EL (cell line): Measurements from ENCODE around the gene PCDH9.
"Not testable (repeated sequence)": the region's sequence is repeated elsewhere in the genome, so short reads cannot be mapped to it uniquely, and the experiment has no call there.

Experiments
- DNase-seq: peaks from one replicate; pipeline ENCODE4 v3.0.0-alpha.2; 2016

PCDH9 gene

DNA sequence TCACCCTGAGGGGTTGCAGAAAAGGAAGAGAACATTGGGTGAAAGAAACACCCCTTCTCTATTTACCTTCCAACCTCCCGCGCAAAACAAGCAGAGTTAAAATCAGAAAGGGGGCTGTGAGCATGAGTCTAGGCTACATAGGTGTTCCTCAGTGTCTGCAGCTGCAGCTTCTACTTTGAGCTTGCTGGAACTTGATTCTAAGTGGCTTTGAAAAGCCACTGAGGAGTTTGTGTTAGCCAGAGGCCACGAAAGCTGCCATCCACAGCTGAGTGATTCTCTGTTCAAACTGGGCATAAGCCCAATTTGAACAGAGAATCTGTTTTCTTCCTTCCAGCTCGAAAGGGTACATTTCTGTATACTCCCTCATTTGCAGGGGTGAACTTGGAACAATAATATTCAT, 343.9 kb downstream of the PCDH9 start:
- DNase-seq: no peak

DNA sequence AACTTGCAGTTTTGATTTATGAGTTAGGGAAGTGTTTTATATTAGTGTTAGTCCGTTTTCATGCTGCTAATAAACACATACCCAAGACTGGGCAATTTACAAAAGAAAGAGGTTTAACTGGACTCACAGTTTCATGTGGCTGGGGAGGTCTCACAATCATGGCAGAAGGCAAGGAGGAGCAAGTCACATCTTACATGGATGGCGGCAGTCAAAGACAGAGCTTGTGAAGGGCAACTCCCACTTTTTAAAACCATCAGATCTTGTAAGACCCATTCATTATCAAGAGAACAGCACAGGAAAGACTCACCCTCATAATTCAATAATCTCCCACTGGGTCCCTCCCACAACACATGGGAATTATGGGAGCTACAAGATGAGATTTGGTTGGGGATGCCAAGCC, 349.0 kb downstream of the PCDH9 start:
- DNase-seq: not testable (repeated sequence)

DNA sequence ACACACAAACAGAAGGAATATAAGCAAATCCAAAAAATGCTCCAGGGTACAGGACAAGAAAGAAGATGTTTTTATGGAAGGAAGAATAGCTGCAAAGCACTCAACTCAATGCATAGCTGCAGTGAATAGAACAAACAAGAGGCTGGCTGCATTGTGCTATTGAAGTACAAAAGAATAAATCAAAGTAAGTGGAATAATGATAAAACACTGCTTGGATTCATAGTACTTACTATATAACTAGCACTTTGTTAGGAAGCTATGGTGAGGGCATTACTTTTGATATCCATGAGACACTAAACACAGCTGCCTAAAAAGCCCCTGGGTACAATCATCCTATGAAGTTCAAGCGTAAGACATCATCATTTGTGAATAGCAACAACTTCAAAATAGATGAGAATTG, 350.1 kb downstream of the PCDH9 start:
- no peak for DNase-seq

DNA sequence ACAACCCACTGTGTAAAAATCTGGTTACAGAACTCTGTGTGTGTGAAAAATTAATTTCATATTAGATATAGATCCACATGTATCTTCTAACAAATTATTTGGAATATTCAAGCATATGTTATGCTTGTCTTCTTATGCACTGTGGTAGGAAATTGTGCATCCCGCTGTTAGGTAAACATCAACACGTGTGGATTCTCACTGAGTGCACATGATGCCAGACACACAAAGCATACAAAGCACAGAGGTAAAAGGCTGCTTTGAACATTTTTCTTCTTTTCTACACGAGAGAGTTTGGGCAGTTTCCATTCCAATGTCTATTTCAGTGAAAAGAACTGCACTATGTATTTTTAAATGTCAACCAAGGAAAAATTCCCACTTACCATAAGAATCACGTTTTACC, 354.9 kb downstream of the PCDH9 start:
- no peak for DNase-seq

DNA sequence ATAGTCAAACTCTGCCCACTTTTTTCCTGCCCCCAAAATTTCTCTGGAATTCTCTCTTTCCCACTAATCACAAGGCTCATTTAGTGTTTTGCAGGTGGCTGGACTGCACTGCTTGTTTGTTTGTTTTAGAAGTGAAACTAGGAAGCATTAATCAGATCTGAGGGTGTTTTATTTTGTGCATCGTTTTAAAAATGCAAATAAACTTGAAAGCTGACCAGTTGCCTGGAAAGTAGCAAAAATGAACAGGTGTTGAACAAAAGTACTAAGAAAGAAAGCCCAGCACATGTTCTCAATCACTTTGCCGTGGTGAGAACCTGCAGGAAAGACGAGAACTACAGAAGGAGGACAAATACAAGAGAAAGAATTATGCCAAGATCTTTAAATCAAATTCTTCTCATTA, 365.5 kb downstream of the PCDH9 start:
- no peak for DNase-seq

DNA sequence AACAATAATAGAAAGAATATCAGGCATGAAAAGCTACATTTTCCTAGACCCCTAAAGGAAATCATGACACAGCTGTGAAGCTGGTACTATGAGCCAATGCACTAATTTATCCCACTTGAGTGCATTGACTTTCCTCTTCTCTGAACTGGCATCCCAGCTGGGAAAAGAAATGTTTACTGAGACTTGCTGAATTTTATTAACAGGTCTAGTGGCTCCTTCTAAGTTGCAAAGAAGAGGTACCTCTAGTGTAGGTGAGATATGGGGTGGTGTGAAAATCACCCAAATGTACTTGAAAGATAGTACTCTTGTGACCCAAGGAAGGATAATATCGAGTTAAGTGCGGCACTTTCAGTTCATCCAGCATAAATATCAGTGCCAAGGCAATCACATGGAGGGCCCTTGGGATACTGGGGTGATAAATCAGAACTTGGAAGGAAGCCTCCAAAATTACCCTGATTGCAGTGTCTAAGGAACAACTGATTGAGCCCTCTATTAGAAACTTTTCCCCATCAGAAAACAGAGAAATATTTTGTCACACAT, 369.2 kb downstream of the PCDH9 start:
- no peak for DNase-seq

DNA sequence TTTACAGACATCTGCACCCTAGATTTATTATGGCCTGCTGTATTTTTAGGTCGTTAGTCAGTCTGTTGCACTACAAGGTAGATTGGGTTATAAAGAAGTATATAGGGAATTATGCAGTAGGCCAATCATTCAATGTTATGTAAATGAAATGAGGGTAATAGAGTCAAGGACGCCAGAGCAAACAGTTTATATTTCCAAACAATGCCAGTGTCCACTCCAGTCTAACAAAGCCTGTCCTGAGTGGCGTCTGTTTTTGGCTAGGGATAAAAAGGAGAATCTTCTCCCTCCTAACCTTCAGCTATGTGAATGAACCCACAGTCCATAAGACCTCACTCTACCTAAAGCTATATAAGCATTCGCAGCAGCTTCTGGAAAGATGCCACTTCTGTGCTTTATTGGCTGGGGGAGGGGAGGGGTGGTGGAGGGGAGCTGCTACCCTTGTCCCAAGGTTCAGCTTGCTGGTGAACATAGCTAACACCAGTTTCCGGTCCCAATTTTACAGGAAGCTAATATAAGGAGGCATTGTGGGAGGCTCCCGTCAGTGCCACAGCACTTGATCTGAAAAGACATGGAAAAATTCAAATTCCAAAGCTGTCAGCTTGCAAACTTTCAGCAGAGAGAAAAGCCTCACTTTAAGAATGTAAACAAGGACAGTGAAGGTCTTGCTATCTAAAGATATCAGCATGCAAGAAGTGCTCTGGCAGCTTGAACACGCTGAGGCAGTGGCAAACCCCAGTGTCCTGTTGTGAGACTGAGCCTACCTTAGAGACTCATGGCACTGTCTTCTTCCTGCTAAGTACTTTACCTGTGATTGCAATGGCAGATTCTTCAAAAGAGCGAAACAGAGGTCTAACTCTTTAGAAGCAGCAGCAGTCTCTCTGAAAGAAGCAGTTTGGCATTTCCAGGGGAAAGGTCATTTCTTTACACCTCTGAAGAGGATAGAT, 369.9 kb downstream of the PCDH9 start:
- DNase-seq: no peak

DNA sequence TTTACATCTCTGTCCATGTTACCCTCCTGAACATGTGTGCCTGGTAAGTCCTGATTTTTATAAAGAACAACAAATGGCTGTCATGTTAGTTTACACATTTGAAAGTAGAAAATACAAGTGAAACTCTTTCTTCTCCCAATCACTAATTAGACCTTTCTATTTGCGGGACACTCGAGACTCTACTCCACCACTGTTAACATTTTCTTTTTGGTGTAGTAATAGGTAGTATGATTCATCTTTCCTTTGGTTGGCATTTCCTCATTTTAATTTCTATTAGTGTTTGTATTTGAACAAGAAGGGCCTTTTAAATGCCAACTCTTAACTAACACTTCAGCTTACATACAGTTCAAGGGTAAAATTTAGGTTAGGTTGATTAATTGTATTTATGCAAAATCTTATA, 371.1 kb downstream of the PCDH9 start:
- no peak for DNase-seq

DNA sequence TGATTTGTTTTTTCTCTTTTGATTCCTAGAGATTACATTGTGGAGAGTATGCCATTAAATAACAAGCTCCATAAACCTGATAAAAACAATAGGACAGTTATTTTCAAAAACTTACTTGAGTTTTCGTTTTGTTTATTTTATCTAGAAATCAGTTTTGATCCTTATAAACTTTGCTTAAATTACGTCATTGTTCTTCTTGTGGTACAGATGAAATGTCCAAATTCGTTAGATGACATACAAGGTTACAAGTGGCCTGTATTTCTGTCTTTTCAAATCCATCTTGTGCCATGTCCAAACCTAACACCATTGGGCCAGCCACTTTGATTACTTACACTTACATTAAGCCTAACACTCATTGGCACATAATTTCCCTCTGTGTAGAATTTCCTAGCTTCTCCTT, 372.0 kb downstream of the PCDH9 start:
- DNase-seq: no peak

DNA sequence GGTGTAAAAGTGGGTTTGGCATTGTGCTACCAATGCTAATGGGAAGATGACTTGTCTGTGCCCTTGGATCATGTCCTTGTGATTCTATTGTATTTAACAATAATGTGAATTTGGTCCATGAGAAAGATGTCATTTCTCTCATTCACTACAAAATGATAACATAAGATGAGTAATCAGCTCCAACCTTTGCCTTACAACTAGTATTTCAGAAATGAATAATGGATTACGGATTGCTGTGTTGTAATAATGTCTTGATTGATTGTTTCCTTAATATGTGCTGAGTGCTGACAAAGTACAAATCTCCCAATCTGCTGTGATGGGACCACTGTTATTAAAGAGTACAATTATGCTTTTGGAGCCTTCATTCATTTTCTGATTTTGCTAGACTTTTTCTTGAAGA, 375.0 kb downstream of the PCDH9 start:
- DNase-seq: no peak

DNA sequence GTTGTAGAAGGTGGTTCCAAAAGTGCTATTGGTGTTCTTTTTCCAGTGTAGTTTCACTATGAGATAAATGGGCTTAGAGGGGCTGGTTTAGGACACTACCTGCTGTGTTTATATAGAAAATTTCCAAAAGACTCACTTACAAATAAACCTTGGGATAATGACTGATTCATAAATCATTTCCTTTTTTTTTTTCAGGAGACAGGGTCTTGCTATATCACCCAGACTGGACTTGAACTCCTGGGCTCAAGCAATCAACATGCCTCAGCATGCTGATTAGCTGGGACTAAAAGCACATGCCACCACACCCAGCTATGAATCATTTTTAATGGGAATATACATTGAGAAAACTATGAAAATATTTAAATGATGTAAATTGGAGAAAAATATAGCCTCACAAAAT, 376.6 kb downstream of the PCDH9 start:
- no peak for DNase-seq

DNA sequence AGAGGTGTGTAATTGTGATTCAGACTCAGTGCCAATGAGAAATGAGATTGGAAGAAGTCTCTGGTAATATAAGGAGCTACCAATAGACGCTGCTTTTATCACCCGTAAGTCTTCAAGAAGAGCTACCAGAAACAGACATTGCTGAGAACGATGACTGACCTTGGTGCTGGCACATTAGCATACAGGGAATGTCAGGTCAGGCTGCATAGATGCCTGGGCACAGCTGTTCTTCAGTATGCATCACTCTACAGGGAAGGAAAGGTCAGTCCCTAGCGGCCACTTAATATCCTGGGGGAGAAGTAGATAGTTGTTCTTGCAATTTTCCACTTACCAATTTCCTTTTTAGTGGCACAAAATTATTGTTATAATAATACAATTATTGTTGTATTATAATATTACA, 380.4 kb downstream of the PCDH9 start:
- no peak for DNase-seq

DNA sequence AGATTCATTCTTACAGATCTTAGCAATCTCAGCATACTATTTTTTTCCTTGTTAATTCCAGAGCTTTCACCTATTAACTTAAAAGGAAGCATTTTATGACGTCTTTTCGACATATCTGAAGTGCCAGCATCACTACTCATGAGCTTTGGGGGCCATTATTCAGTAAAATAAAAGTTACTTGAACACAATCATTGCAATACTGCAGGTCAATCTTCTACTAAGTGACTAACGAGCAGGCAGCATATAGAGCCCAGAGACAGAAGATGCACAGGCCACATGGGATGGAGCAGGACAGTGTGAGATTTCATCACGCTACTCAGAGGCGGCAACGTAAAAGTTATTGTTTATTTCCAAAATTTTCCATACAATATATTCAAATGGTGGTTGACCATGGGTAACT, 382.6 kb downstream of the PCDH9 start:
- no peak for DNase-seq

DNA sequence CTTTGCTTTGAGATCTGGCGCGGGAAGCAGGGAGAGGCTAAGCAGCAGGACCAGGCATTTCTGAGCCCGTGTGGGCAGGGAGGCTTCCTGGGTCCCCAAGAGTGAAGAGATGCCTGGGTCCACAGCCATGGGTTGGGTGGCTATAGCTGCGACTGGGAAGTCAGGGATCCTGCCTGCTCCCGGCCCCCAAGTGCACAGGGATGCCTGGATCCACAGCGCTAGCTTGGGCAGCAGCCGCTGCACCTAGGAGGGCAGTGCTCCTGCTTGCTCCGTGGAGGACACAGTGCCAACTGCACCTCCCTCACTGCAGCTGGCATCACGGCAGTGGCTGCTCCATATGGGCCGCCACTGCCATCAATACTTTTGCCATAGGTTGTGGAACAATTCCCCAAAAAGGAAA, 384.7 kb downstream of the PCDH9 start:
- DNase-seq: no peak

DNA sequence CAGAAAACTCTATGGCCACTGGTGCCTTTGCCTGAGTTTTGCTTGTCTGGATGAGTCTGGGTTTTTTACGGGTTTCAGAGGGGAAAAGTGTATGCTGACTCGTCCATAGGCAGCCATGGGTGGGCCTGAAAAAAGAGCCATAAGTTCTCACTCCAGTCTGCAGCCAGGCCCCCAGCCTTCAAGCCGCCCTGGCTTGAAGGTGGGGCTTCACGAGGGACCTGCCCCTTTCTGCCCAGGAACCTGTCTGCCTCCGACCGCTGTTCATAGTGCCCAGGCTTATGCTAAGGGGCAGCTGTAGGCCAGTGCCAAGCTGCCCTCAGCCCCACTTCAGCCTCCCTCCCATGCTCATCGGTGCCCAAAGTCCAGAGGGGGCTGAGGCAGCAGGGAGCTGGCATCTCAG, 385.2 kb downstream of the PCDH9 start:
- DNase-seq: no peak

DNA sequence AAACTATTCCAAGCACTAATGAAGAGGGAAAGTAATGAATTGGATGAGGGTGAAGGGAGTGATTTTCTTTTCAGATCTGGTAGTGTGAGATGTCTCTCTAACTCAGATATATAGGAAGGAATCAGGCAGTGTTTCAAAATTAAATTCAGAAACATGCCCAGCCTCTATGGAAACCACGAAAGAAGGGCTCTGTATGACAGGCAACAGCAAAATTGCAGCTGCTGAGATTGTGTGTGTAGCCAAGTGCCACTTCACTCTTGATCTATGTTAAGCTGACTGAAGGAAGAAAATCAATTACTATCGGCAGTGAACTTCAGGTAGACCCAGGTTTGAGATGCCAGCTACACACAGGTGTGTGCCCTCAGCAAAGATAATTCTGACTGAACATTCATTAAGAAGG, 387.4 kb downstream of the PCDH9 start:
- DNase-seq: no peak

DNA sequence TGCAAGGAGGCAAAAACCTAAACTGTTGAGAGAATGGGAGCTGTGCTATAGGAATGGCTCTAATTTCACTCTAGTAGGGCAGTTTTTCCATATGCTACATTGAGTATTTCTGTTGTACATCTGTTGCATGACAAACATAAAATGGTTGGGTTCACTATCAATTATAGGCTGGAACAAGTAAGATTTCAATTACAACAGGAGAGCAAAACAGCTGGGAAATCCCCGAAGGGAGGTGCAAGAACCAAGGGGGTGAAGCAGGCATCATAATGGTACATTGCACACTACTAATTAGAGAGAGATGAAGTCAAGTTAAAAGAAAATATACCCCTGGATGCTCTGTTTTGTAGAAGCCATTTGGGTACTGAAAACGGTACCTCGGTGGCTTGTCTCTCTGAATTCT, 389.5 kb downstream of the PCDH9 start:
- DNase-seq: no peak

DNA sequence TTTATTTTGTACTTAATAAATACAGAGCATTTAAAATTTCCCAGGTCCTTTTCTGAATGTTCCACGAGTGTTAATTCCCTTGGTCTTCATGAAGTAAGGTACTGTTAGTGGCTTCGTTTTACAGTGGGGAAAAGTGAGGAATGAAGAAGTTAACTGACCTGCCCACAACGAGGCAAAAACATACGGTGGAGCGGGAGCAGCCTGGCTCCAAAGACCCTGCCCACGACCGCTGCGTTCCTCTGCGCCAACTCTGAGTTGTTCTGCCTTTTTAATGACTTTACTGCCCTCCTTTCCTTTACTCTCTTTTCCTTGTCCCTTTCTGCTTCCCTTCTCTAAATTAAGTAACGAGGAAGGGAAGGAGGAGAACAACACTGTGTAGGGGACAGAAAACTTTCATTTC, 392.9 kb downstream of the PCDH9 start:
- DNase-seq: no peak

DNA sequence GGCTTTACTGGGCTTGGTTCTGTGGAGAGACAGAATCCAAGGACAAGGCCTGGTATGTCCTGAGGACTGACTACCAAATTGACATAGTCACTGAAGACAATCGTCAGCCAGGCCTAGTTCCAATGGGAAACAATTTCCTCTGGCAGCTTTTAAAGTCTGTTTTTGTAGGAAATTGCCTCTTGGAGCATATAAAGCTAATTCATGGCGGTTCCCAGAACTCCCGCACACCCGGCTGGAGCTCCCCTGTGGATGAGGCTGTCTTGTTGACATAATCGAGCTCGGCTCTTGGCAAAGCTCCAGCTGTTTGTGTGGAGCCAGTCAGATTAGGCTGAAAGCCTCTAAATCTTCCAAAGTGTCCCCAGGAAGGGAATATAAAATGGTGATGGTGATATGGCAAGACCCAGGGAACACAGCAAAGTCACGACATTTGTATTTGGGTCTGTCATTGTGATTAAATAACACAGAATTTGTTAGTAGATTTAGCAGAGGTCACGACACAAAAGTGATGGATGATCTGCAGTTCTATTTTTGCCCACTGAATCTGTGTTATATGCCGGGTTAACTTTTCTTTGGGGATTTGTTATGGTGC, 395.0 kb downstream of the PCDH9 start:
- no peak for DNase-seq

DNA sequence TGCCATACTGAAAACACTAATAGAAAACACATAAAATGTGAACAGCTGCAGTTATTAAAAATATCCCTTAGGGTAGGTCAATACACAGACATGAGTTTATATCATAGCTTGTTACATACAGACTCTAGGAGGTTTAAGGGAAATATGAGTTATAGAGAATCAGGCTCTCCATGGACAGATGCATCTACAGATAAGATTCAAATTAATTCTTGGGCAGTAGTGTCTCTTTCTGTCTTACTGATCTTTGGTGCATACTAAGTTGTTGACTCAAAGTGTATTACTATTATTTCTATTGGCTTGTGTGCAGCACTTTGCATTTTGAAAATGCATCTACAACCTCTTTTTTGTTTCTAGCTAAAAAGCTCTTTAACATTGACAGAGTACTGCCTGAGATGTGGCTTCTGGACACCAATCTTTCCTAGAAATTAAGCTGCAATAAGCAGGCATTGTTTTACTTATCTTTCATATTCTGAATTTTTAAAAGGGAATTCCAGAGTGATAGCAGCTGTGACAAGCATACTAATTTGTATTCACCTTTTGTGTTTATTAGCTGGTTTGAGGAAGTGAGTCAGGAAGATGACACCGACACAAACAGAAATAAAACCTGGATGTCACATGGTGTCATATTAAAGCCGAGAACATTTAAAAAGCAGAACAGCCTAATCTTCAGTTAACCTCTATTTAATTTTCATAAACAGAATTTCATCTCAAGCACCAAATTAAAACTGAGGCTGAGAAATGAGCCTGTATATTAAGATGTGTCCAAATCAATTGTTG, 399.0 kb downstream of the PCDH9 start:
- DNase-seq: no peak

DNA sequence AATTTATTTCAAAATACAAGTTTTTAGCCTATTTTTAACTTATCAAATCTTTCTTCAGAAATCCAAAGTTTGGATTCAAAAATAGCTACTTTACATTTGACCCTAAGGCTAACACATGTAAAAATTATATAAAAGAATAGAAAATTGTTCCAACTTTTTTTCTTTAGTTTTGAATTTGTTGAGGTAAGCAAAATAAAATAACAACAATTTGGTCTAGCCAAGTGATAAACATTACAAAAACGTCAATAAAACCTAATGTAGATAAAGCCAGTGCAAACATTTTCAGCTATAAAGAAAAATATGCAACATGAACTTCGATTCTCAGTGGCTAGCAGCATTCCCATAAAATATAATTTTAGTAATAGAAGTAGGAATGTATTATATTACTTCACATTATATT, 400.3 kb downstream of the PCDH9 start:
- no peak for DNase-seq

DNA sequence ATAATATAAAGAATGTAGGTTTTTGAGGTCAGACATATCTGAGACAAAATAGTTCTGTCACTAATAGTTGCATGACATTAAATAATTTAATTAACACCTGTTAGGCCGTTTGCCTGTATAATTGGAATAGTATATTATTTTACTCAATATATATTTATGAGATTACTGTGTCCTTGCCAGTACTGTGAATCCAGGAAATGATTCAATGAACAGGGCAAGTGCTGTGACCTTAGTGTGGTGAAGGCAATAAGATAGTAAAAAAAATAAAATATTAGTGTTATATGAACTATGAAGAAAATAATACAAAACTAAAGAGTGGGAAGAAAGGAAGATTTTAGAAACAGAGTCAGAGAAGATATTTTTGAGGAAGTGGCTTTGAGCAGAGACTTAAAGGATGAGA, 403.7 kb downstream of the PCDH9 start:
- DNase-seq: no peak

DNA sequence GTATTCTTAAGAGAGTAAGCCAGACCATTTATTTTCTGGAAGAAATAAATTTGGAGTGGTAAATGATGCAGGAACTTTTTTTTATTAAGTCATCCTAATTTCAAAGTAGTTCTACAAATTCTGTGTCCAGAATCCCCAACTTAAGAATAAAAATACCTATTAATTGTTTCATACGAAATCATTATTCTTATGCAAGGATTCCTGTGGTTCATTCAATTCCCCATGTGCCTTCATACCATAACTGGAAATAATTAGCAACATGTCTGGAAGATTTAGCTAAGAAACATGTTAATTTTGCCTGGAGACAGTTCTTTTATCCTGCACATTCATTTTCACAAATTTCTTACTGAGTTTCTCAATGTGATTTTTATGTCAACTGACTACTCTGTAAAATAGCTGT, 408.6 kb downstream of the PCDH9 start:
- no peak for DNase-seq

DNA sequence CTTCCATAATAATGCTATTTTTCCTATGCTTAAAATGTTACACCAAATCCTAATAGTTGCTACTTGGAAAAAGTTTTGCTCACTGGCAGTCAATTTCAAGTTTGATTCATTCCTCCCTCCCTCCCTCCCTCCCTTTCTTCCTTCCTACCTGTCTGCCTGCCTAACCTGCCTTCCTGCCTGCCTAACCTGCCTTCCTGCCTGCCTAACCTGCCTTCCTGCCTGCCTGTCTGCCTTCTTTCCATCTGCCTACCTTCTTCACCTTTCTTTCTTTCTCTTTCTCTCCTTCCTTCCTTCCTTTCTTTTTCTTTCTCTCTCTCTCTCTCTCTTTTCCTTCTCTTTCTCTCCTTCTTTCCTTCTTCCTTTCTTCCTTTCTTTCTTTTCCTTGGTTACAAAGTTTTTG, 418.7 kb downstream of the PCDH9 start:
- DNase-seq: no peak
